Endodermal cell (in vitro differentiated cells): Measurements from ENCODE around the gene TMEM18. TPM values are rescaled to one million over a fixed set of nuclear protein-coding genes. Genes with fewer than 3 reads are reported as not detected.

Experiments
- DNase-seq: peaks from one replicate; pipeline ENCODE4 v3.0.0-alpha.2; 2017
- H3K27ac ChIP-seq: 2 replicates; pipeline ENCODE4 v1.5.1; 2013; ENCODE audit warnings: mild to moderate bottlenecking, low read depth, low read length, moderate library complexity
- H3K27me3 ChIP-seq: 2 replicates; pipeline ENCODE4 v1.6.1; 2013; ENCODE audit warnings: mild to moderate bottlenecking, low read length, moderate library complexity; ENCODE audit not compliant: insufficient read depth, control insufficient read depth, poor library complexity, severe bottlenecking
- H3K36me3 ChIP-seq: 2 replicates; pipeline ENCODE4 v1.7.0; 2013; ENCODE audit warnings: mild to moderate bottlenecking, low read length, moderate library complexity; ENCODE audit not compliant: control insufficient read depth, insufficient read depth
- H3K4me1 ChIP-seq: one replicate; pipeline ENCODE4 v1.7.0; 2013; ENCODE audit warnings: low read length; ENCODE audit not compliant: control insufficient read depth, insufficient read depth
- H3K4me3 ChIP-seq: 2 replicates; pipeline ENCODE4 v1.5.1; 2013; ENCODE audit warnings: mild to moderate bottlenecking, low read length, moderate library complexity
- H3K9ac ChIP-seq: 2 replicates; pipeline ENCODE4 v1.6.1; 2013; ENCODE audit warnings: mild to moderate bottlenecking, low read length, moderate library complexity; ENCODE audit not compliant: poor library complexity, severe bottlenecking; ENCODE audit errors: extremely low read depth
- H3K9me3 ChIP-seq: 2 replicates; pipeline ENCODE4 v1.6.1; 2013; ENCODE audit warnings: mild to moderate bottlenecking, low read length, moderate library complexity; ENCODE audit not compliant: control insufficient read depth
- H3K27ac Mint-ChIP-seq: 2 replicates; pipeline ENCODE4 v1.8.0; 2020; ENCODE audit warnings: mixed read lengths
- H3K27me3 Mint-ChIP-seq: 2 replicates; pipeline ENCODE4 v1.8.0; 2021; ENCODE audit warnings: mild to moderate bottlenecking, mixed read lengths; ENCODE audit not compliant: insufficient read depth
- H3K36me3 Mint-ChIP-seq: 2 replicates; pipeline ENCODE4 v1.8.0; 2020; ENCODE audit warnings: low read depth, mixed read lengths
- H3K4me1 Mint-ChIP-seq: 2 replicates; pipeline ENCODE4 v1.8.0; 2020; ENCODE audit warnings: mixed read lengths
- H3K4me3 Mint-ChIP-seq: 2 replicates; pipeline ENCODE4 v1.8.0; 2020; ENCODE audit warnings: mild to moderate bottlenecking, moderate library complexity, mixed read lengths
- H3K9me3 Mint-ChIP-seq: 2 replicates; pipeline ENCODE4 v1.8.0; 2020; ENCODE audit warnings: mild to moderate bottlenecking, mixed read lengths
- WGBS, 2 experiments: methylation state at CpG; one replicate each; pipeline versions ENCODE4 v1.1.5 to v1.1.7; 2013; ENCODE audit warnings: missing lambda C conversion rate in 2 of 2, mixed read lengths in 1 of 2; ENCODE audit not compliant: insufficient coverage in 1 of 2, insufficient read length in 1 of 2; 5-methylcytosine and 5-hydroxymethylcytosine counted together
- total RNA-seq, 2 donors: library from RNA; stranded (reverse); fragmentation: NEBNext Ultra II Directional in 1 of 2; extraction: Animal tissue kit (Norgen Biotek cat#: 25700) in 1 of 2; gene quantifications; 2 replicates in 1 of 2; 3 replicates in 1 of 2; pipeline ENCODE4 v1.2.1, GENCODE V29; 2021
- TF ChIP-seq, protein P1 (sequence below): fragments of 200-600 bp; sonication (generic); conservative IDR thresholded peaks from 2 replicates; pipeline ENCODE4 v1.5.0; 2021; ENCODE audit warnings: antibody characterized with exemption, mild to moderate bottlenecking

Gene TMEM18
- total RNA-seq, 2 donors from 2014 or later, result 19.9 to 20.1 TPM

DNA sequence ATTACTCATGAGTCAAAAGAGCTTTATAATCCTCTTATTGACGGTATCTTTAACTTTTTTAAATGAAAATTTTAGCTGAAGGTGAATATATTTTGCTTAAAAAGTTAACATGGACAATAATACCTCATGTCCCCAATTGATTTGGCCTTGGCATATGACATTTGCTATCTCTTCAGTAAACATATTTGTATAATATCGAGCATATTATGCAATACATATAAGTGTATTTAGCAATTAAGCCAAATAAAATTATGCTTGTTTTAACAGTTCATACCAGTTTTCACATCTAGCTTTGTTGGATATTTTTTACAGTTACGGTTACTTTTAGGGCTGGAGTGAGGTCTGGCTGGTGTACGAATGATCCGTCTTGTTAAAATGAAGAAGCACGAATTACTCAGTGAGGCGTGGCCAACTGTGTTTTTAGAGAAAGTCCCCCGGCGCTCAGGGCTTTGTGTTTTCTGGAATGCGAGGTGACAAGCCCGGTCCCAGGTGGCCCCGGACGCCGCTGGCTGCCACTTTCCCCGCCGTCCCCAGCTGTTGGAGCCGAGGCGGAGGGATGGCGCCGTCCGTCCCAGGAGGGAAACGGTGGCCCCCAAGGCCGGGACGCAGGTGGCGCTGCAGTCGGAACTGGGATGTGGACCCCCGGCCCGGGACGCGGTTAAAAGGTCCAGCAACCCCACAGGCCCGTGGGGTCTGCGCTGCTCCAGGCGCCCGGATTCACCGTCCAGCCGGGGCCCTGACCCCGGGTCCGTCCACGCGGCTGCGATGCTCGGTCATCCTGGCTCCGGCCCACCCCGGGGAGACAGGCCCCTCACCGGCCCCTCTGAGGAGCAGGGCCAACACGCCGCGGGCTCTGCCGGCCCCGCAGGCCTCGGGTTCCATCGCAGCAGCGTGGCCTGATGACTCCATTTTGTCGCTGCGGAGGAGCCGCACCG, 41.3 kb downstream of the TMEM18 start:
- Histone ChIP-seq H3K9ac (no peak overlapping the region), H3K27me3 (no peaks in the 10 kb centered on the region), H3K36me3 (no peaks in the 10 kb centered on the region), H3K9me3 (no peaks in the 10 kb centered on the region), H3K4me1 (peaks cover 6% of the 10 kb centered on the region), H3K4me3 (no peak overlapping the region), H3K27ac (no peak overlapping the region)
- no peaks in the 10 kb centered on the region for H3K36me3 Mint-ChIP-seq
- no peak overlapping the region for H3K4me3 Mint-ChIP-seq
- no peak overlapping the region for H3K27ac Mint-ChIP-seq
- TF ChIP-seq, protein P1, sequence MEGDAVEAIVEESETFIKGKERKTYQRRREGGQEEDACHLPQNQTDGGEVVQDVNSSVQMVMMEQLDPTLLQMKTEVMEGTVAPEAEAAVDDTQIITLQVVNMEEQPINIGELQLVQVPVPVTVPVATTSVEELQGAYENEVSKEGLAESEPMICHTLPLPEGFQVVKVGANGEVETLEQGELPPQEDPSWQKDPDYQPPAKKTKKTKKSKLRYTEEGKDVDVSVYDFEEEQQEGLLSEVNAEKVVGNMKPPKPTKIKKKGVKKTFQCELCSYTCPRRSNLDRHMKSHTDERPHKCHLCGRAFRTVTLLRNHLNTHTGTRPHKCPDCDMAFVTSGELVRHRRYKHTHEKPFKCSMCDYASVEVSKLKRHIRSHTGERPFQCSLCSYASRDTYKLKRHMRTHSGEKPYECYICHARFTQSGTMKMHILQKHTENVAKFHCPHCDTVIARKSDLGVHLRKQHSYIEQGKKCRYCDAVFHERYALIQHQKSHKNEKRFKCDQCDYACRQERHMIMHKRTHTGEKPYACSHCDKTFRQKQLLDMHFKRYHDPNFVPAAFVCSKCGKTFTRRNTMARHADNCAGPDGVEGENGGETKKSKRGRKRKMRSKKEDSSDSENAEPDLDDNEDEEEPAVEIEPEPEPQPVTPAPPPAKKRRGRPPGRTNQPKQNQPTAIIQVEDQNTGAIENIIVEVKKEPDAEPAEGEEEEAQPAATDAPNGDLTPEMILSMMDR, result no peak
- DNase-seq, result no peak
- peaks cover 7% of the 10 kb centered on the region for H3K9me3 Mint-ChIP-seq
- H3K4me1 Mint-ChIP-seq, result peaks cover 9% of the 10 kb centered on the region
- peaks cover 13% of the 10 kb centered on the region for H3K27me3 Mint-ChIP-seq
- WGBS, 2 experiments, result 96% methylated on average over 32 to 57 of the region's 57 CpGs

DNA sequence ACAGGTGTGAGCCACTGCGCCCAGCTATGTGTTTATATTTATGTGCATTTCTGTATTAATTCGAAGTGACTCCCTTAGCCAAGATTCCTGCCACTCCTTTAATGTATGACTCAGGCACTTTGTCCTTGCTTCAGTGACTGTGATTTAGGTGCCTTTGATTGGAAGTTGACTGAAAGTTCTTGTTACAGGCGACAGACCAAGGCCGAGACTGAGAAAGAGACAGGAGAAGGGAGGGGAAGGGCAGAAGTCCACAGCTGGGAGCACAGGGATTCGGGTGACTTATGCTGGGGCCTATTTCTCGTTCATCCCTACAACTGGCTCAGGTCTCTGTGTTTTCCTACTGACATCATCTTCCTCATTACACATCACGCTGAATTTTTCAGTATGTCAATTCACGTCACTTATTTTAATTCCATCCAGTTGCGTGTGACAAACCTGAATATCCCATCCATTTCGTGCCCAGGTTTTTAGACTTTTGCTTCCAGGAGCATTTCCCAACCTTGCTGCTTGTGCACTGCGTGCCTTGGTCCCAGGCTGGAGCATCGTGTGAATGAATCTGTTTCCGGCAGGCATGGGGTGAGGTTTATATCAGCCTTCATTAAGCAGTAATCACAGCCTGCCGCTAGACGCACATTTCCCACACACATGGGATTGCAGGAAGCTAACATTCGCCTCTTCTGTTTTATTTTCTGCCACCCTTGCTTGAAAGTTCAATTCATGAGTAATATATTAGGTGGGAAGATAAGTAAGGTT, 42.4 kb downstream of the TMEM18 start:
- H3K9me3 ChIP-seq, result no peaks in the 10 kb centered on the region
- H3K27me3 Mint-ChIP-seq, result peaks cover 13% of the 10 kb centered on the region
- H3K9me3 Mint-ChIP-seq, result peaks cover 7% of the 10 kb centered on the region
- no peaks in the 10 kb centered on the region for H3K36me3 ChIP-seq
- H3K27ac ChIP-seq, result no peak overlapping the region
- WGBS, 2 experiments, result 75 to 80% methylated on average over 12 to 16 of the region's 16 CpGs
- H3K36me3 Mint-ChIP-seq, result no peaks in the 10 kb centered on the region
- H3K27ac Mint-ChIP-seq, result no peak overlapping the region
- no peak for DNase-seq
- TF ChIP-seq, protein P1, result no peak
- no peak overlapping the region for H3K9ac ChIP-seq
- peaks cover 9% of the 10 kb centered on the region for H3K4me1 Mint-ChIP-seq
- H3K4me1 ChIP-seq, result peaks cover 6% of the 10 kb centered on the region
- no peak overlapping the region for H3K4me3 ChIP-seq
- H3K4me3 Mint-ChIP-seq, result no peak overlapping the region
- no peaks in the 10 kb centered on the region for H3K27me3 ChIP-seq

DNA sequence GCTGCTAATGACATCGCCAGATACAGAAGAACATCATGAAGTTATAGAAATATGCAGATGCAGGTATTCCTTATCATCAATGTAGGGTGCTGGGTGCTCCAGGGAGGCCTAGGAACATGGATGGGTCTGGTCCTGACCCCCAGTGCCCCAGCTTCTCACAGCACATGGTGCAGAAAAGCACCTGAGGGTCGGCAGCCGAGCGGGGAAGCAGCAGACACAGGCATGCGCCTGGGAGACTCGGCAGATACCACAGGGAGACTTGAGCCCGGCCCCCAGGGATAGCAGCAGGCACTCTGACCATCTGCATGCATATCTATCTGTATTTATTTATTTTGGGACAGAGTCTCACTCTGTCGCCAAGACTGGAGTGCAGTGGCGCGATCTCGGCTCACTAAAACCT, 43.2 kb downstream of the TMEM18 start:
- Histone ChIP-seq H3K27me3 (no peaks in the 10 kb centered on the region), H3K9ac (no peak overlapping the region), H3K27ac (no peak overlapping the region), H3K36me3 (no peaks in the 10 kb centered on the region), H3K9me3 (no peaks in the 10 kb centered on the region), H3K4me3 (no peak overlapping the region), H3K4me1 (peaks cover 6% of the 10 kb centered on the region)
- peaks cover 7% of the 10 kb centered on the region for H3K9me3 Mint-ChIP-seq
- H3K4me3 Mint-ChIP-seq, result no peak overlapping the region
- H3K36me3 Mint-ChIP-seq, result no peaks in the 10 kb centered on the region
- 93 to 97% methylated on average over 9 to 11 of the region's 11 CpGs for WGBS, 2 experiments
- H3K4me1 Mint-ChIP-seq, result peaks cover 9% of the 10 kb centered on the region
- DNase-seq, result no peak
- TF ChIP-seq, protein P1, result no peak
- no peak overlapping the region for H3K27ac Mint-ChIP-seq
- peaks cover 13% of the 10 kb centered on the region for H3K27me3 Mint-ChIP-seq
